DND-41 (cell line): Measurements from ENCODE around the gene GYPC.

Experiments used
- EZH2 ChIP-seq: IDR thresholded peaks from 3 replicates; pipeline ENCODE4 v1.6.1; 2012; ENCODE audit warnings: borderline replicate concordance, low read depth, mild to moderate bottlenecking, moderate library complexity, low read length, inconsistent platforms; ENCODE audit not compliant: severe bottlenecking
- TF ChIP-seq, protein P1 (sequence below): IDR thresholded peaks from 2 replicates; pipeline ENCODE4 v1.5.1; 2012; ENCODE audit warnings: borderline replicate concordance, low read length, moderate library complexity, mild to moderate bottlenecking; ENCODE audit not compliant: poor library complexity, severe bottlenecking; ENCODE audit errors: extremely low read depth

GRCh38 chr2:126635736-126636135, 20.2 kb upstream of the GYPC start:
- TF ChIP-seq, protein P1, sequence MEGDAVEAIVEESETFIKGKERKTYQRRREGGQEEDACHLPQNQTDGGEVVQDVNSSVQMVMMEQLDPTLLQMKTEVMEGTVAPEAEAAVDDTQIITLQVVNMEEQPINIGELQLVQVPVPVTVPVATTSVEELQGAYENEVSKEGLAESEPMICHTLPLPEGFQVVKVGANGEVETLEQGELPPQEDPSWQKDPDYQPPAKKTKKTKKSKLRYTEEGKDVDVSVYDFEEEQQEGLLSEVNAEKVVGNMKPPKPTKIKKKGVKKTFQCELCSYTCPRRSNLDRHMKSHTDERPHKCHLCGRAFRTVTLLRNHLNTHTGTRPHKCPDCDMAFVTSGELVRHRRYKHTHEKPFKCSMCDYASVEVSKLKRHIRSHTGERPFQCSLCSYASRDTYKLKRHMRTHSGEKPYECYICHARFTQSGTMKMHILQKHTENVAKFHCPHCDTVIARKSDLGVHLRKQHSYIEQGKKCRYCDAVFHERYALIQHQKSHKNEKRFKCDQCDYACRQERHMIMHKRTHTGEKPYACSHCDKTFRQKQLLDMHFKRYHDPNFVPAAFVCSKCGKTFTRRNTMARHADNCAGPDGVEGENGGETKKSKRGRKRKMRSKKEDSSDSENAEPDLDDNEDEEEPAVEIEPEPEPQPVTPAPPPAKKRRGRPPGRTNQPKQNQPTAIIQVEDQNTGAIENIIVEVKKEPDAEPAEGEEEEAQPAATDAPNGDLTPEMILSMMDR: no peak
- no peak for TF ChIP-seq EZH2
